ENCODE results near the gene TNK1. TPM values are rescaled to one million over a fixed set of nuclear protein-coding genes. Genes with fewer than 3 reads are reported as not detected.

Gene TNK1
- total RNA-seq, 1 donor from 2014 or later, result 0.22 TPM

DNA sequence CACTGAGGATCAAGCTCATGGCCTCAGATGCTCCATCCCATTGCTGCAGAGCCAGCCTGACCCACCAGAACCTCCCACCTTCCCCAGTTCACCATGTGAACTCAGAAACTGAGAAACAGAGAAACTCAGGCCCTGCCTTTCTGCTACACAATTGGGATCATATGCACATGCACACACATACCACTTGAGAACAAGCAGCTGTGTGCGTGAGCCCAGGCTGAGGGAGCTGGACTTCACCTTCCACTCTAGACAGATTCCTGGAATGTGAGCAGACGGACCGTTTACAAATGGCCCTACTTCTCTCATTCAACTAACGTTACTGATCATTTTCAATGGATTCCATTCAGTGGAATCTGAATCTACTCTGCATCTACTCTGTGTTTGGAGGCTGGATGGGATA is 42.8 kb downstream of the TNK1 start:
- TF ChIP-seq, protein P1, sequence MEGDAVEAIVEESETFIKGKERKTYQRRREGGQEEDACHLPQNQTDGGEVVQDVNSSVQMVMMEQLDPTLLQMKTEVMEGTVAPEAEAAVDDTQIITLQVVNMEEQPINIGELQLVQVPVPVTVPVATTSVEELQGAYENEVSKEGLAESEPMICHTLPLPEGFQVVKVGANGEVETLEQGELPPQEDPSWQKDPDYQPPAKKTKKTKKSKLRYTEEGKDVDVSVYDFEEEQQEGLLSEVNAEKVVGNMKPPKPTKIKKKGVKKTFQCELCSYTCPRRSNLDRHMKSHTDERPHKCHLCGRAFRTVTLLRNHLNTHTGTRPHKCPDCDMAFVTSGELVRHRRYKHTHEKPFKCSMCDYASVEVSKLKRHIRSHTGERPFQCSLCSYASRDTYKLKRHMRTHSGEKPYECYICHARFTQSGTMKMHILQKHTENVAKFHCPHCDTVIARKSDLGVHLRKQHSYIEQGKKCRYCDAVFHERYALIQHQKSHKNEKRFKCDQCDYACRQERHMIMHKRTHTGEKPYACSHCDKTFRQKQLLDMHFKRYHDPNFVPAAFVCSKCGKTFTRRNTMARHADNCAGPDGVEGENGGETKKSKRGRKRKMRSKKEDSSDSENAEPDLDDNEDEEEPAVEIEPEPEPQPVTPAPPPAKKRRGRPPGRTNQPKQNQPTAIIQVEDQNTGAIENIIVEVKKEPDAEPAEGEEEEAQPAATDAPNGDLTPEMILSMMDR (IDR thresholded peaks at IDR 0.05), result no peak
- DNase-seq (ENCODE audit: low spot score), result no peak
- no peaks in the 10 kb centered on the region for H3K27me3 Mint-ChIP-seq (ENCODE audit: low read depth)
- no peaks in the 10 kb centered on the region for H3K4me1 Mint-ChIP-seq (ENCODE audit: low read depth)
- H3K36me3 Mint-ChIP-seq (ENCODE audit: low read depth), result no peaks in the 10 kb centered on the region
- H3K9me3 Mint-ChIP-seq (ENCODE audit: low read depth), result no peaks in the 10 kb centered on the region
- H3K4me3 Mint-ChIP-seq (ENCODE audit: unreplicated experiment), result no peak overlapping the region
- H3K27ac Mint-ChIP-seq (ENCODE audit: unreplicated experiment), result no peak overlapping the region

DNA sequence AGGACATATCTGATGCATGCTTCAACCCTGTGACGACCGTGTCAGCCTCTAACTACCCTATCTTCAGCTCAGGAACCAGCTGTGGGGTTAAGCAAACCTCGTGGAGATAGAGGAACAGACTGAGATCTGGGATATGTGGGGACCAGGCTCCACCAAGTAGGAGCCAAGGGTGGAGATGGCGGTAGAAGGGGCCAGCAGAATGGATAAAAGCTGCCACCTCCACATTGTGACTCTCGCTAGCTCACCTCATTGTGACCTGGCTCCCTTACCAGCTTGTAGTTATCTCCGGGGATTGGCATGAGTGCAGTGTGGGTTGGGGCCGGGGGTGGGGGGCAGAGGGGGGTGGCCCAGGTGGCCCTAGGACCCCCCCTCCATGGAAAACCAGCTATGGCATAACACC is 44.4 kb downstream of the TNK1 start, which contains the start of gene SPEM2:
Gene SPEM2, plus strand, starts transcription at position 301 of the 400 bp plus-strand sequence. Its CDS starts 73 bp downstream, at position 374.
- H3K4me1 Mint-ChIP-seq (ENCODE audit: low read depth), result no peaks in the 10 kb centered on the region
- no peak within 1 kb of the TSS for H3K4me3 Mint-ChIP-seq (ENCODE audit: unreplicated experiment)
- H3K27ac Mint-ChIP-seq (ENCODE audit: unreplicated experiment), result no peak within 1 kb of the TSS
- no peaks in the 10 kb centered on the region for H3K9me3 Mint-ChIP-seq (ENCODE audit: low read depth)
- no peak for DNase-seq (ENCODE audit: low spot score)
- H3K27me3 Mint-ChIP-seq (ENCODE audit: low read depth), result no peaks in the 10 kb centered on the region
- TF ChIP-seq, protein P1 (IDR thresholded peaks at IDR 0.05), result no peak
- H3K36me3 Mint-ChIP-seq (ENCODE audit: low read depth), result no peaks in the 10 kb centered on the region

DNA sequence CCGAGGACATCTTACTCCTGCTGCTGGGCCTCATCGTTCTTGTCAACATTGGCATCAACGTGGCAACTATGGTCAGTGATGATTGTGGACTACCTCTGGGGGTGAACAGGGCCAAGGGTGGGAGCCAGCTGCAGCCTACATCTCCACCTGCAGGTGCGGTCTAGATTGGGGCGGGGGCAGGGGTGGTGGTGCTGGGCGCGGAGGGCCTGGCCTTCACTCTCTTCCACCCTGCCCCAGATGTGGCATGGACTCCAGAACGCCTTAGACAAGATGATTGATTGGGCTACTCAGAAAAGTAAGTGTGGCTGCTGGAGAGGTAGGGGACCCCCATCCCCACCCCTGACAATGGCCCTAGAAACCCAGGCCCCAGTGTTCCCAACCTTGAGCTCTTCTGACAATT is 44.9 kb downstream of the TNK1 start:
- no peak overlapping the region for H3K27ac Mint-ChIP-seq (ENCODE audit: unreplicated experiment)
- TF ChIP-seq, protein P1 (IDR thresholded peaks at IDR 0.05), result no peak
- no peaks in the 10 kb centered on the region for H3K4me1 Mint-ChIP-seq (ENCODE audit: low read depth)
- no peak for DNase-seq (ENCODE audit: low spot score)
- H3K36me3 Mint-ChIP-seq (ENCODE audit: low read depth), result no peaks in the 10 kb centered on the region
- H3K9me3 Mint-ChIP-seq (ENCODE audit: low read depth), result no peaks in the 10 kb centered on the region
- H3K27me3 Mint-ChIP-seq (ENCODE audit: low read depth), result no peaks in the 10 kb centered on the region
- no peak overlapping the region for H3K4me3 Mint-ChIP-seq (ENCODE audit: unreplicated experiment)

DNA sequence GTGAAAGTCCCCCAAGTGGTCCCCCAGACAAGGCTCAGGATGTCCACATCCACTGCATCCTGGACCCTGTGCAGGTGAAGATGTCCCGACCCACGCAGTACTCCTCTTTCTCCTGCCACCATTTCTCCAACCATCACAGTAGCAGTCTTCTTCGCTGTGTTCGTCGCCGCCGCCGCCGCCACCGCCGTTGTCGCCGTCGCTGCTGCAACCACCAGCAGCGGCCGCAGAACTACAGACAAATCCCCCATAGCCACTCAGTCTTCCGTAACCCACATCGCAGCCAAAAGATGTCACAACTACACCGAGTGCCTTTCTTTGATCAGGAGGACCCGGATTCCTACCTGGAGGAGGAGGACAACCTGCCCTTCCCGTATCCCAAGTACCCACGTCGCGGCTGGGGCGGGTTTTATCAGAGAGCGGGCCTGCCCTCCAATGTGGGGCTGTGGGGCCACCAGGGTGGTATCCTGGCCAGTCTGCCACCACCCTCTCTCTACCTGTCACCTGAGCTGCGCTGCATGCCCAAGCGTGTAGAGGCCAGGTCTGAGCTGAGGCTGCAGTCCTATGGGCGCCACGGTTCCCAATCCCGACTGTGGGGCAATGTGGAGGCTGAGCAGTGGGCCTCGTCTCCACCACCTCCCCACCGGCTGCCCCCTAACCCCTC is 45.4 kb downstream of the TNK1 start:
- Mint-ChIP-seq H3K27ac (ENCODE audit: unreplicated experiment) (no peak overlapping the region), H3K27me3 (ENCODE audit: low read depth) (no peaks in the 10 kb centered on the region), H3K36me3 (ENCODE audit: low read depth) (no peaks in the 10 kb centered on the region), H3K4me3 (ENCODE audit: unreplicated experiment) (no peak overlapping the region), H3K9me3 (ENCODE audit: low read depth) (no peaks in the 10 kb centered on the region), H3K4me1 (ENCODE audit: low read depth) (no peaks in the 10 kb centered on the region)
- no peak for DNase-seq (ENCODE audit: low spot score)
- TF ChIP-seq, protein P1 (IDR thresholded peaks at IDR 0.05), result no peak

DNA sequence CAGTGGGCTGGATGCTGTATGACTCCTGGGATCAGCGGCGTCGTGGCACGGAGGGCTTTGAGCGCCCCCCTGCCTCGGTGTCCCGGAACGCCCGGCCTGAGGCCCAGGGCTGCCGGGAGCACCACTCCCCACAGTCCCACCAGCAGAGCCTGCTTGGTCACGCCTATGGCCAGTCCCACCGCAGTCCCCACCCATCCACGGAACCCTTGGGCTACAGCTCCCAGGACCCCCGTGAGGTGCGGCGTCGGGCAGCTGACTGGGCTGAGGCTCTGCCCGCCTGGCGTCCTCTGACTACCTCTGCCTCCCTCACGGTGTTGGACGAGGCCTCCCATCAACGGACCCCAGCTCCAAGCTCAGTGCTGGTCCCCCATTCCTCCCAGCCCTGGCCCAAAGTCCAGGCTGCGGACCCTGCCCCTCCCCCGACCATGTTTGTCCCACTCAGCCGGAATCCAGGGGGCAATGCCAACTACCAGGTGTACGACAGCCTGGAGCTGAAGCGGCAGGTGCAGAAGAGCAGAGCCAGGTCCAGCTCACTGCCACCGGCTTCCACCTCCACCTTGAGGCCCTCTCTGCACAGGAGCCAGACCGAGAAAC is 46.1 kb downstream of the TNK1 start:
- Mint-ChIP-seq H3K27me3 (ENCODE audit: low read depth) (no peaks in the 10 kb centered on the region), H3K4me1 (ENCODE audit: low read depth) (no peaks in the 10 kb centered on the region), H3K27ac (ENCODE audit: unreplicated experiment) (no peak overlapping the region), H3K36me3 (ENCODE audit: low read depth) (no peaks in the 10 kb centered on the region), H3K4me3 (ENCODE audit: unreplicated experiment) (no peak overlapping the region), H3K9me3 (ENCODE audit: low read depth) (no peaks in the 10 kb centered on the region)
- TF ChIP-seq, protein P1 (IDR thresholded peaks at IDR 0.05), result no peak
- no peak for DNase-seq (ENCODE audit: low spot score)

All from chondrocyte (in vitro differentiated cells).